Measurements from ENCODE around the gene KIRREL2.

KIRREL2 gene

GRCh38 chr19:35879770-35880317 lies 23.1 kb downstream of the KIRREL2 start:
- TF ChIP-seq, protein P1, sequence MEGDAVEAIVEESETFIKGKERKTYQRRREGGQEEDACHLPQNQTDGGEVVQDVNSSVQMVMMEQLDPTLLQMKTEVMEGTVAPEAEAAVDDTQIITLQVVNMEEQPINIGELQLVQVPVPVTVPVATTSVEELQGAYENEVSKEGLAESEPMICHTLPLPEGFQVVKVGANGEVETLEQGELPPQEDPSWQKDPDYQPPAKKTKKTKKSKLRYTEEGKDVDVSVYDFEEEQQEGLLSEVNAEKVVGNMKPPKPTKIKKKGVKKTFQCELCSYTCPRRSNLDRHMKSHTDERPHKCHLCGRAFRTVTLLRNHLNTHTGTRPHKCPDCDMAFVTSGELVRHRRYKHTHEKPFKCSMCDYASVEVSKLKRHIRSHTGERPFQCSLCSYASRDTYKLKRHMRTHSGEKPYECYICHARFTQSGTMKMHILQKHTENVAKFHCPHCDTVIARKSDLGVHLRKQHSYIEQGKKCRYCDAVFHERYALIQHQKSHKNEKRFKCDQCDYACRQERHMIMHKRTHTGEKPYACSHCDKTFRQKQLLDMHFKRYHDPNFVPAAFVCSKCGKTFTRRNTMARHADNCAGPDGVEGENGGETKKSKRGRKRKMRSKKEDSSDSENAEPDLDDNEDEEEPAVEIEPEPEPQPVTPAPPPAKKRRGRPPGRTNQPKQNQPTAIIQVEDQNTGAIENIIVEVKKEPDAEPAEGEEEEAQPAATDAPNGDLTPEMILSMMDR (conservative IDR thresholded peaks at IDR 0.05; ENCODE audit: control insufficient read depth, insufficient read depth, low read depth, low read length): no peak
- DNase-seq (ENCODE audit: low read depth): peak; percentile 89

GRCh38 chr19:35882114-35882832 lies 25.6 kb downstream of the KIRREL2 start:
- peak; percentile 84 for DNase-seq (ENCODE audit: low read depth)
- no peak overlapping the region for H3K4me3 ChIP-seq (ENCODE audit: control insufficient read depth, low read depth, low read length)
- TF ChIP-seq, protein P1 (conservative IDR thresholded peaks at IDR 0.05; ENCODE audit: control insufficient read depth, insufficient read depth, low read depth, low read length): peak; percentile 54

More at GRCh38 chr19:35879770-35880317, 23.1 kb downstream of the KIRREL2 start:
- no peak overlapping the region for H3K4me3 ChIP-seq (ENCODE audit: control insufficient read depth, low read depth, low read length)

DNA sequence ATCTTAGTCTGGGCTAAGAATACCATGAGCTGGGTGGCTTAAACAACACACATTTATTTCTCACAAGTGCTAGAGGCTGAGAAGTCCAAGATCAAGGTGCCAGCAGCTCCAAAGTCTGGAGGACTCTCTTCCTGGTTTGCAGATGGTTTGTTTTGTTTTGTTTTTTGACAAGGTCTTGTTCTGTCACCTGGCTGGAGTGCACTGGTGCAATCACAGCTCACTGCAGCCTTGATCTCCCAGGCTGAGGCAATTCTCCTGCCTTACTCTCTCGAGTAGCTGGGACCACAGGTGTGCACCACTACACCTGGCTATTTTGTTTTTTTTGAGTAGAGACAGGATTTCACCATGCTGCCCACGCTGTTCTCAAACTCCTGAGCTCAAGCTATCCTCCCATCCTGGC lies 27.2 kb downstream of the KIRREL2 start:
- TF ChIP-seq, protein P1 (conservative IDR thresholded peaks at IDR 0.05; ENCODE audit: control insufficient read depth, insufficient read depth, low read depth, low read length): no peak
- no peak for DNase-seq (ENCODE audit: low read depth)

GRCh38 chr19:35885225-35885738 lies 28.6 kb downstream of the KIRREL2 start:
- no peak for DNase-seq (ENCODE audit: low read depth)
- no peak overlapping the region for H3K4me3 ChIP-seq (ENCODE audit: control insufficient read depth, low read depth, low read length)
- TF ChIP-seq, protein P1 (conservative IDR thresholded peaks at IDR 0.05; ENCODE audit: control insufficient read depth, insufficient read depth, low read depth, low read length): no peak

More for the DNA sequence above, 27.2 kb downstream of the KIRREL2 start:
- no peak overlapping the region for H3K4me3 ChIP-seq (ENCODE audit: control insufficient read depth, low read depth, low read length)

GRCh38 chr19:35885904-35886303 lies 29.2 kb downstream of the KIRREL2 start:
- no peak for DNase-seq (ENCODE audit: low read depth)
- TF ChIP-seq, protein P1 (conservative IDR thresholded peaks at IDR 0.05; ENCODE audit: control insufficient read depth, insufficient read depth, low read depth, low read length): no peak
- no peak overlapping the region for H3K4me3 ChIP-seq (ENCODE audit: control insufficient read depth, low read depth, low read length)

DNA sequence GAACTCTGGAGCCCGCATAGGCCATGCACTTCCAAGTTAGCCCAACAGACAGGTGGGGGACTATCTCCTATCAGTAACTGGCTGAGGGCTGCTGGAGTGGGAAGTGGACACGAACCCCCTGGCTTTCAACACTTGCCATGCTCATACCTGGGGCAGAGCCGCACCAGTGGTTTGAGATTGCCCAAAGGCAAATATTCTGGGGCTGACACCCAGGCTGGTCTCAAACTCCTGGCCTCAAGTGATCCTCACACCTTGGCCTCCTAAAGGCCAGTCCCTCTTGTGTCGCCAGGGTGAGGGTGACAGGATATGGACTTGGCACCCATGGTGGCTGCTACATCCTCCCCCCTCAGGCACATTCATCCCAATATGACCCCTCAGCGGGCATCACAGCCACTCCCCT lies 30.5 kb downstream of the KIRREL2 start:
- TF ChIP-seq, protein P1 (conservative IDR thresholded peaks at IDR 0.05; ENCODE audit: control insufficient read depth, insufficient read depth, low read depth, low read length): no peak

More for the DNA sequence above, 30.5 kb downstream of the KIRREL2 start:
- H3K4me3 ChIP-seq (ENCODE audit: control insufficient read depth, low read depth, low read length): no peak overlapping the region
- no peak for DNase-seq (ENCODE audit: low read depth)
